Parathyroid adenoma (tissue), 2 donors: ENCODE data around the gene RASD2.

Experiments
- H2AFZ ChIP-seq: fragments of 300-600 bp; sonication (generic); one replicate; pipeline ENCODE4 v1.7.0; 2017; ENCODE audit warnings: antibody characterized with exemption, mild to moderate bottlenecking
- H3K27ac ChIP-seq: fragments of 300-600 bp; sonication (generic); one replicate; pipeline ENCODE4 v1.7.0; 2017
- H3K27me3 ChIP-seq: fragments of 300-600 bp; sonication (generic); one replicate; pipeline ENCODE4 v1.7.0; 2017; ENCODE audit warnings: low read length; ENCODE audit not compliant: control insufficient read depth, insufficient read depth
- H3K36me3 ChIP-seq: fragments of 300-600 bp; sonication (generic); one replicate; pipeline ENCODE4 v1.7.0; 2017; ENCODE audit warnings: low read length; ENCODE audit not compliant: control insufficient read depth, insufficient read depth
- H3K4me1 ChIP-seq: fragments of 300-600 bp; sonication (generic); one replicate; pipeline ENCODE4 v1.7.0; 2017; ENCODE audit warnings: control low read depth
- H3K4me2 ChIP-seq: fragments of 300-600 bp; sonication (generic); one replicate; pipeline ENCODE4 v1.7.0; 2017; ENCODE audit warnings: low read length
- H3K4me3 ChIP-seq: fragments of 300-600 bp; sonication (generic); one replicate; pipeline ENCODE4 v1.7.0; 2017; ENCODE audit warnings: low read depth, low read length
- H3K79me2 ChIP-seq: fragments of 300-600 bp; sonication (generic); one replicate; pipeline ENCODE4 v1.7.0; 2017; ENCODE audit warnings: control low read depth
- H3K9ac ChIP-seq: fragments of 300-600 bp; sonication (generic); one replicate; pipeline ENCODE4 v1.7.0; 2017; ENCODE audit warnings: mild to moderate bottlenecking
- H3K9me3 ChIP-seq: fragments of 300-600 bp; sonication (generic); one replicate; pipeline ENCODE4 v1.7.0; 2017; ENCODE audit warnings: low read length; ENCODE audit not compliant: control insufficient read depth
- CTCF ChIP-seq: fragments of 300-600 bp; sonication (generic); IDR thresholded peaks from one replicate; pipeline ENCODE4 v1.7.0; 2017; ENCODE audit warnings: antibody characterized with exemption, mild to moderate bottlenecking
- donor health status: primary hyperparathyroidism.

The RASD2 gene

GRCh38 chr22:35517769-35518530 lies 22.7 kb upstream of the RASD2 start:
- TF ChIP-seq CTCF: no peak
- H3K9ac ChIP-seq: no peak overlapping the region
- no peak overlapping the region for H3K27ac ChIP-seq
- no peaks in the 10 kb centered on the region for H3K36me3 ChIP-seq
- no peaks in the 10 kb centered on the region for H3K27me3 ChIP-seq
- no peak overlapping the region for H2AFZ ChIP-seq
- H3K4me3 ChIP-seq: no peak overlapping the region
- H3K9me3 ChIP-seq: no peaks in the 10 kb centered on the region
- H3K79me2 ChIP-seq: no peaks in the 10 kb centered on the region
- H3K4me2 ChIP-seq: no peak overlapping the region
- no peaks in the 10 kb centered on the region for H3K4me1 ChIP-seq

GRCh38 chr22:35518811-35519210 lies 21.8 kb upstream of the RASD2 start:
- H3K36me3 ChIP-seq: no peaks in the 10 kb centered on the region
- TF ChIP-seq CTCF: no peak
- H3K27me3 ChIP-seq: no peaks in the 10 kb centered on the region
- H3K9me3 ChIP-seq: no peaks in the 10 kb centered on the region
- no peak overlapping the region for H3K9ac ChIP-seq
- H3K4me2 ChIP-seq: no peak overlapping the region
- no peak overlapping the region for H3K27ac ChIP-seq
- no peaks in the 10 kb centered on the region for H3K4me1 ChIP-seq
- no peak overlapping the region for H3K4me3 ChIP-seq
- H2AFZ ChIP-seq: no peak overlapping the region
- H3K79me2 ChIP-seq: no peaks in the 10 kb centered on the region

- no peak overlapping the region for H2AFZ ChIP-seq
- H3K79me2 ChIP-seq: no peaks in the 10 kb centered on the region
- H3K9me3 ChIP-seq: no peaks in the 10 kb centered on the region
- no peak overlapping the region for H3K4me3 ChIP-seq
- no peak overlapping the region for H3K9ac ChIP-seq
- H3K4me1 ChIP-seq: no peaks in the 10 kb centered on the region
- no peak for TF ChIP-seq CTCF
- H3K4me2 ChIP-seq: no peak overlapping the region
- no peak overlapping the region for H3K27ac ChIP-seq
- H3K27me3 ChIP-seq: no peaks in the 10 kb centered on the region
- H3K36me3 ChIP-seq: no peaks in the 10 kb centered on the region
Observed at GRCh38 chr22:35519306-35520000, 21.2 kb upstream of the RASD2 start.

GRCh38 chr22:35521358-35522224 lies 19.0 kb upstream of the RASD2 start:
- Histone ChIP-seq H3K27ac (no peak overlapping the region), H3K9ac (no peak overlapping the region), H3K4me1 (no peaks in the 10 kb centered on the region), H3K9me3 (no peaks in the 10 kb centered on the region), H3K36me3 (no peaks in the 10 kb centered on the region), H3K4me2 (no peak overlapping the region), H2AFZ (no peak overlapping the region), H3K79me2 (no peaks in the 10 kb centered on the region), H3K27me3 (no peaks in the 10 kb centered on the region), H3K4me3 (no peak overlapping the region)
- TF ChIP-seq CTCF: no peak
